ENCODE data around the gene C16orf92. TPM values are rescaled to one million over a fixed set of nuclear protein-coding genes. Genes with fewer than 3 reads are reported as not detected.

The C16orf92 gene
- total RNA-seq, 4 donors from 2014 or later, result not detected

DNA sequence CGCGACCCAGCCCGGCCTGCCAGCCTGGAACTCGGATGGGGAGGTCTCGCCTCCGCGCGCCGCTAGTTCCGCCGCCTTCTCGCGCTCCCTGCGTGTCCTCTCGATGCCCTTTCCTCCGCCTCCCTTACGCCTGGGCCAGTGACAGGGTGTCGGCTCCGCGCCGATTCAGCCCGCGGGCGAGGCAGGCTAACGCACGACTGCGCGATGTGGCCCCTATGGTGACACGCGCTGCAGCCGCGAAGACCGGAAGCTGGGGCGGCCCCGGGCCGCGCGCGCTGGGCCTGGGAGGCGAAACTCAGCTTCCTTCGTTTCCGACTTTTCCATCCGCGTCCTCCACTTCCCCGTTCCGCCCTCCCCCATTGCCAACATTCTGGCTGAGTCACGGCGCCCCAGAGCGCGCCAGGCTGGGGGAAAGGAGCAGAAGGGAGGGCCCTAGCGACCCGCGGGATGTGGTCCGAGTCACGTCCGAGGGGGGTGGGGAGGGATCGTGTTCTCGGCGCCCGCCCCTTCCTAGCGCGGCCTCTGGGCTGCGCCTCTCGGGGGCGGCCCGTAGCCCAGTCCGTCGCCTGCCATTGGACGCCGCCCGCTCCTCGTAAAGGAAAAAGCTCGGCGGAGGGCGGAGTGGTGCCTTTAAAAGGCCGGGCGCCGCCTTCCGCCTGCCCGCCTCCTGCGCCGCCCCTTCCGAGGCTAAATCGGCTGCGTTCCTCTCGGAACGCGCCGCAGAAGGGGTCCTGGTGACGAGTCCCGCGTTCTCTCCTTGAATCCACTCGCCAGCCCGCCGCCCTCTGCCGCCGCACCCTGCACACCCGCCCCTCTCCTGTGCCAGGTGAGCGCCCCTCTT is 42.3 kb downstream of the C16orf92 start, which contains the start of gene ALDOA:
TSS of gene ALDOA (plus strand) at position 659 of the 841 bp plus-strand sequence. CDS start 1,138 bp downstream, outside the sequence.
- intact Hi-C loops (cut with DNase I), result no loop called here
- Histone ChIP-seq H3K4me3 (replicated peaks in 1 of 3) (peak within 1 kb of the TSS; percentile 86 to 97 (median 95)), H3K27me3 (no peaks in the 10 kb centered on the region), H3K27ac (peak within 1 kb of the TSS; percentile 97 to 99 (median 98)), H3K9me3 (no peaks in the 10 kb centered on the region), H3K36me3 (peaks cover 30 to 34% of the 10 kb centered on the region in 2 donors), H3K4me1 (peaks cover 24 to 46% of the 10 kb centered on the region in 2 donors)
- peak; percentile 98 for DNase-seq
- WGBS, 2 donors, result 0 to 1% methylated on average over 38 to 59 of the region's 99 CpGs
- TF ChIP-seq, protein P1, sequence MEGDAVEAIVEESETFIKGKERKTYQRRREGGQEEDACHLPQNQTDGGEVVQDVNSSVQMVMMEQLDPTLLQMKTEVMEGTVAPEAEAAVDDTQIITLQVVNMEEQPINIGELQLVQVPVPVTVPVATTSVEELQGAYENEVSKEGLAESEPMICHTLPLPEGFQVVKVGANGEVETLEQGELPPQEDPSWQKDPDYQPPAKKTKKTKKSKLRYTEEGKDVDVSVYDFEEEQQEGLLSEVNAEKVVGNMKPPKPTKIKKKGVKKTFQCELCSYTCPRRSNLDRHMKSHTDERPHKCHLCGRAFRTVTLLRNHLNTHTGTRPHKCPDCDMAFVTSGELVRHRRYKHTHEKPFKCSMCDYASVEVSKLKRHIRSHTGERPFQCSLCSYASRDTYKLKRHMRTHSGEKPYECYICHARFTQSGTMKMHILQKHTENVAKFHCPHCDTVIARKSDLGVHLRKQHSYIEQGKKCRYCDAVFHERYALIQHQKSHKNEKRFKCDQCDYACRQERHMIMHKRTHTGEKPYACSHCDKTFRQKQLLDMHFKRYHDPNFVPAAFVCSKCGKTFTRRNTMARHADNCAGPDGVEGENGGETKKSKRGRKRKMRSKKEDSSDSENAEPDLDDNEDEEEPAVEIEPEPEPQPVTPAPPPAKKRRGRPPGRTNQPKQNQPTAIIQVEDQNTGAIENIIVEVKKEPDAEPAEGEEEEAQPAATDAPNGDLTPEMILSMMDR (IDR thresholded peaks at IDR 0.05), result no peak
- TF ChIP-seq POLR2A (IDR thresholded peaks at IDR 0.05), result peak; percentile 82 to 98

- Histone ChIP-seq H3K9me3 (no peaks in the 10 kb centered on the region), H3K4me1 (peaks cover 24 to 40% of the 10 kb centered on the region in 2 donors), H3K27me3 (no peaks in the 10 kb centered on the region), H3K4me3 (replicated peaks in 1 of 3) (peak overlapping the region; percentile 86 to 97 (median 95)), H3K36me3 (peaks cover 38 to 42% of the 10 kb centered on the region in 2 donors), H3K27ac (peak overlapping the region; percentile 78 to 99 (median 97))
- DNase-seq, result peak in 1 of 2 donors; percentile 25
- intact Hi-C loops (cut with DNase I), result no loop called here
- TF ChIP-seq, protein P1 (IDR thresholded peaks at IDR 0.05), result no peak
- TF ChIP-seq POLR2A (IDR thresholded peaks at IDR 0.05), result no peak
- WGBS, 2 donors, result 0 to 2% methylated on average over 18 to 19 of the region's 44 CpGs
Measured at GRCh38 chr16:30065943-30066760, 43.2 kb downstream of the C16orf92 start.

GRCh38 chr16:30066761-30067583 is 44.0 kb downstream of the C16orf92 start:
- peak; percentile 21 to 37 for DNase-seq
- H3K4me1 ChIP-seq, result peaks cover 24 to 38% of the 10 kb centered on the region in 2 donors
- H3K27ac ChIP-seq, result peak overlapping the region; percentile 78 to 99 (median 97)
- no peak for TF ChIP-seq POLR2A (IDR thresholded peaks at IDR 0.05)
- TF ChIP-seq, protein P1 (IDR thresholded peaks at IDR 0.05), result no peak
- WGBS, 2 donors, result 66 to 70% methylated on average over 17 to 21 of the region's 21 CpGs
- intact Hi-C loops (cut with DNase I), result no loop called here
- peaks cover 46 to 50% of the 10 kb centered on the region in 2 donors for H3K36me3 ChIP-seq
- H3K9me3 ChIP-seq, result no peaks in the 10 kb centered on the region
- peak overlapping the region; percentile 86 to 97 (median 95) for H3K4me3 ChIP-seq (replicated peaks in 1 of 3)
- H3K27me3 ChIP-seq, result no peaks in the 10 kb centered on the region

GRCh38 chr16:30067584-30067916 is 44.6 kb downstream of the C16orf92 start:
- Histone ChIP-seq H3K4me3 (replicated peaks in 1 of 3) (peak overlapping the region in 1 of 3 donors; percentile 95), H3K9me3 (no peaks in the 10 kb centered on the region), H3K36me3 (peaks cover 48 to 56% of the 10 kb centered on the region in 2 donors), H3K4me1 (peaks cover 24 to 38% of the 10 kb centered on the region in 2 donors), H3K27ac (no peak overlapping the region), H3K27me3 (no peaks in the 10 kb centered on the region)
- TF ChIP-seq, protein P1 (IDR thresholded peaks at IDR 0.05), result no peak
- TF ChIP-seq POLR2A (IDR thresholded peaks at IDR 0.05), result no peak
- no peak for DNase-seq
- WGBS, 2 donors, result 89 to 90% methylated on average over 6 of the region's 6 CpGs
- intact Hi-C loops (cut with DNase I), result no loop called here
